H1 (cell line): ENCODE data around the gene BEST1. TPM values are rescaled to one million over a fixed set of nuclear protein-coding genes. Genes with fewer than 3 reads are reported as not detected.

Experiments used
- CTCF ChIA-PET: fragments of 300-600 bp; sonication (Branson Sonifier 250); formaldehyde crosslinking; loops from one replicate; lab custom pipeline; 2021; ENCODE audit not compliant: partially characterized antibody; lab: Charles Lee
- POLR2A ChIA-PET: fragments of 300-600 bp; sonication (Branson Sonifier 250); formaldehyde crosslinking; loops from one replicate; lab custom pipeline; 2021; ENCODE audit warnings: inconsistent platforms; ENCODE audit not compliant: partially characterized antibody; lab: Charles Lee
- DNase-seq, 2 experiments: peaks; one replicate each; pipeline versions ENCODE4 v3.0.0 to v3.0.0-alpha.2; 2010 to 2022; ENCODE audit warnings: low spot score in 2 of 2, low read depth in 1 of 2, mixed read lengths in 1 of 2
- FAIRE-seq: peaks from 2 replicates; lab custom pipeline; 2011; peaks lifted over from hg19 to GRCh38; lab: Jason Lieb, UNC
- H2AFZ ChIP-seq: 2 replicates; pipeline ENCODE4 v1.8.1; 2012; ENCODE audit warnings: low read length, inconsistent platforms
- H2AK5ac ChIP-seq: 2 replicates; pipeline ENCODE4 v1.6.1; 2013; ENCODE audit warnings: low read depth, low read length
- H2BK120ac ChIP-seq: replicated peaks from 2 replicates; pipeline ENCODE3; 2013; ENCODE audit warnings: low read depth, low read length, inconsistent platforms
- H2BK12ac ChIP-seq: 2 replicates; pipeline ENCODE4 v1.6.1; 2013; ENCODE audit warnings: low read depth, low read length
- H2BK15ac ChIP-seq: 2 replicates; pipeline ENCODE4 v1.6.1; 2013; ENCODE audit warnings: low read length
- H2BK20ac ChIP-seq: 2 replicates; pipeline ENCODE4 v1.6.1; 2013; ENCODE audit warnings: low read length
- H2BK5ac ChIP-seq: 2 replicates; pipeline ENCODE4 v1.6.1; 2013; ENCODE audit warnings: low read depth, low read length
- H3K14ac ChIP-seq: 2 replicates; pipeline ENCODE4 v1.6.1; 2013; ENCODE audit warnings: inconsistent platforms; ENCODE audit not compliant: insufficient read length
- H3K18ac ChIP-seq: 2 replicates; pipeline ENCODE4 v1.6.1; 2013; ENCODE audit warnings: low read length; ENCODE audit errors: extremely low read depth
- H3K23ac ChIP-seq: 2 replicates; pipeline ENCODE4 v1.6.1; 2013; ENCODE audit warnings: inconsistent platforms; ENCODE audit not compliant: insufficient read length
- H3K23me2 ChIP-seq: 2 replicates; pipeline ENCODE4 v1.6.1; 2013; ENCODE audit warnings: low read depth, low read length
- H3K27ac ChIP-seq: 2 replicates; pipeline ENCODE4 v1.6.1; 2011; ENCODE audit warnings: low read depth, low read length, inconsistent platforms
- H3K27me3 ChIP-seq, 4 experiments: replicated peaks in 1 of 4; 1 replicate in 1 of 4; 2 replicates in 3 of 4; pipeline versions ENCODE4 v1.6.1 to v1.8.1; 2011 to 2013; ENCODE audit warnings: low read length in 3 of 4, mild to moderate bottlenecking in 3 of 4, inconsistent platforms in 2 of 4, mixed read lengths in 2 of 4, moderate library complexity in 1 of 4; ENCODE audit not compliant: control insufficient read depth in 3 of 4, insufficient read depth in 3 of 4; ENCODE audit errors: extremely low read depth in 1 of 4
- H3K36me3 ChIP-seq, 4 experiments: 2 replicates each; pipeline versions ENCODE4 v1.6.1 to v1.8.1; 2011 to 2013; ENCODE audit warnings: mild to moderate bottlenecking in 4 of 4, low read length in 3 of 4, moderate library complexity in 2 of 4, control low read depth in 1 of 4, inconsistent platforms in 1 of 4; ENCODE audit not compliant: insufficient read depth in 4 of 4, control insufficient read depth in 2 of 4
- H3K4ac ChIP-seq: replicated peaks from 2 replicates; pipeline ENCODE3; 2013; ENCODE audit warnings: low read length, low read depth, mixed read lengths, inconsistent platforms; ENCODE audit not compliant: insufficient read length
- H3K4me1 ChIP-seq, 4 experiments: replicated peaks in 1 of 4; 1 replicate in 1 of 4; 2 replicates in 3 of 4; pipeline versions ENCODE4 v1.6.1 to v1.8.1; 2011 to 2013; ENCODE audit warnings: low read length in 3 of 4, inconsistent platforms in 2 of 4, mixed read lengths in 1 of 4; ENCODE audit not compliant: insufficient read depth in 4 of 4, control insufficient read depth in 3 of 4
- H3K4me2 ChIP-seq, 2 experiments: 2 replicates each; pipeline versions ENCODE4 v1.6.1 to v1.8.1; 2011 to 2013; ENCODE audit warnings: low read depth in 2 of 2, low read length in 2 of 2, control low read depth in 1 of 2, inconsistent platforms in 1 of 2, mild to moderate bottlenecking in 1 of 2; ENCODE audit not compliant: insufficient read depth in 1 of 2
- H3K4me3 ChIP-seq, 4 experiments: fragments of 200-600, 300-600 bp in 1 of 4; sonication (generic), shearing (Covaris generic), sonication (Bioruptor Twin) in 1 of 4; 2 replicates each; pipeline versions ENCODE4 v1.5.1 to v1.8.1; 2011 to 2016; ENCODE audit warnings: low read length in 4 of 4, low read depth in 3 of 4, control low read depth in 2 of 4, inconsistent platforms in 2 of 4, mild to moderate bottlenecking in 2 of 4, mixed read lengths in 1 of 4, moderate library complexity in 1 of 4; ENCODE audit not compliant: insufficient read depth in 2 of 4; ENCODE audit errors: extremely low read depth in 1 of 4
- H3K56ac ChIP-seq: replicated peaks from 2 replicates; pipeline ENCODE3; 2013; ENCODE audit warnings: low read depth, mild to moderate bottlenecking, mixed read lengths, low read length, inconsistent platforms; ENCODE audit not compliant: insufficient read length
- H3K79me1 ChIP-seq: 2 replicates; pipeline ENCODE4 v1.6.1; 2013; ENCODE audit warnings: low read depth, low read length, control low read depth
- H3K79me2 ChIP-seq, 2 experiments: 2 replicates each; pipeline versions ENCODE4 v1.6.1 to v1.8.1; 2012 to 2013; ENCODE audit warnings: low read length in 2 of 2, mild to moderate bottlenecking in 2 of 2, inconsistent platforms in 1 of 2; ENCODE audit not compliant: insufficient read depth in 2 of 2, control insufficient read depth in 1 of 2
- H3K9ac ChIP-seq, 4 experiments: replicated peaks in 1 of 4; 1 replicate in 1 of 4; 2 replicates in 3 of 4; pipeline versions ENCODE4 v1.6.1 to v1.8.1; 2011 to 2013; ENCODE audit warnings: low read depth in 3 of 4, low read length in 3 of 4, control low read depth in 2 of 4, mild to moderate bottlenecking in 2 of 4, moderate library complexity in 2 of 4, inconsistent platforms in 1 of 4; ENCODE audit errors: extremely low read depth in 1 of 4
- H3K9me3 ChIP-seq, 2 experiments: 2 replicates each; pipeline versions ENCODE4 v1.6.1 to v1.8.1; 2012 to 2013; ENCODE audit warnings: mild to moderate bottlenecking in 2 of 2, moderate library complexity in 2 of 2, control low read depth in 1 of 2, inconsistent platforms in 1 of 2, low read depth in 1 of 2, low read length in 1 of 2, mixed read lengths in 1 of 2; ENCODE audit not compliant: insufficient read depth in 2 of 2
- H4K20me1 ChIP-seq, 2 experiments: replicated peaks in 1 of 2; 2 replicates each; pipeline versions ENCODE3 to v1.8.1; 2011 to 2013; ENCODE audit warnings: inconsistent platforms in 2 of 2, low read length in 2 of 2, mild to moderate bottlenecking in 1 of 2; ENCODE audit not compliant: insufficient read depth in 2 of 2, control insufficient read depth in 1 of 2
- H4K5ac ChIP-seq: 2 replicates; pipeline ENCODE4 v1.6.1; 2013; ENCODE audit warnings: low read length, low read depth, mixed read lengths, inconsistent platforms; ENCODE audit not compliant: insufficient read length
- H4K8ac ChIP-seq: 2 replicates; pipeline ENCODE4 v1.8.0; 2013; ENCODE audit warnings: mild to moderate bottlenecking, moderate library complexity, low read length, inconsistent platforms; ENCODE audit not compliant: insufficient read depth; ENCODE audit errors: extremely low read depth
- H4K91ac ChIP-seq: replicated peaks from 2 replicates; pipeline ENCODE3; 2013; ENCODE audit warnings: low read length, mixed read lengths, inconsistent platforms; ENCODE audit not compliant: insufficient read length
- CBX8 ChIP-seq: fragments of 300-800, 300-1000 bp; sonication (generic); IDR thresholded peaks from 2 replicates; pipeline ENCODE4 v1.7.1; 2016; ENCODE audit warnings: low read depth, low read length, borderline replicate concordance
- CTBP2 ChIP-seq: IDR thresholded peaks from 2 replicates; pipeline ENCODE4 v1.7.0; 2011; ENCODE audit warnings: borderline replicate concordance, mild to moderate bottlenecking, moderate library complexity, mixed read lengths, low read length; ENCODE audit not compliant: insufficient read depth, insufficient read length
- E2F6 ChIP-seq: IDR thresholded peaks from 2 replicates; pipeline ENCODE4 v1.6.1; 2012; ENCODE audit warnings: inconsistent platforms
- EZH2 ChIP-seq: fragments of 200-600 bp; sonication (generic); IDR thresholded peaks from 2 replicates; pipeline ENCODE4 v1.7.1; 2012; ENCODE audit warnings: low read depth, mild to moderate bottlenecking, moderate library complexity, low read length, inconsistent platforms; ENCODE audit not compliant: severe bottlenecking
- FOSL1 ChIP-seq: IDR thresholded peaks from 2 replicates; pipeline ENCODE4 v1.6.1; 2011; ENCODE audit warnings: mild to moderate bottlenecking, low read depth, low read length, moderate library complexity; ENCODE audit not compliant: insufficient read depth
- HDAC2 ChIP-seq, 2 experiments: fragments of 300-600 bp in 1 of 2; sonication (generic) in 1 of 2; IDR thresholded peaks; 2 replicates each; pipeline ENCODE4 v1.6.1; 2011 to 2012; ENCODE audit warnings: low read depth in 2 of 2, low read length in 2 of 2, mild to moderate bottlenecking in 2 of 2, moderate library complexity in 2 of 2, borderline replicate concordance in 1 of 2, inconsistent platforms in 1 of 2
- KDM5A ChIP-seq: fragments of 200-600 bp; IDR thresholded peaks from 2 replicates; pipeline ENCODE4 v1.7.1; 2012; ENCODE audit warnings: mild to moderate bottlenecking, low read length, inconsistent platforms, mixed read lengths
- RAD21 ChIP-seq, 2 experiments: IDR thresholded peaks in 1 of 2; conservative IDR thresholded peaks in 1 of 2; 2 replicates each; pipeline ENCODE4 v1.6.1; 2011; ENCODE audit warnings: low read depth in 2 of 2, low read length in 2 of 2, improper control_type of control experiment in 1 of 2, inconsistent platforms in 1 of 2, mild to moderate bottlenecking in 1 of 2, moderate library complexity in 1 of 2
- SAP30 ChIP-seq: fragments of 300-600 bp; sonication (generic); IDR thresholded peaks from 2 replicates; pipeline ENCODE4 v1.7.1; 2012; ENCODE audit warnings: low read length, moderate library complexity, mild to moderate bottlenecking, inconsistent platforms; ENCODE audit not compliant: insufficient read depth, insufficient replicate concordance
- TAF1 ChIP-seq: IDR thresholded peaks from 2 replicates; pipeline ENCODE4 v1.6.1; 2011; ENCODE audit warnings: mild to moderate bottlenecking, low read depth, low read length
- ZNF274 ChIP-seq: IDR thresholded peaks from 2 replicates; pipeline ENCODE4 v1.7.0; 2012; ENCODE audit warnings: low read length, borderline replicate concordance; ENCODE audit errors: extremely low read depth
- WGBS, 2 experiments: shearing (Covaris generic) in 1 of 2; methylation state at CpG; one replicate each; pipeline versions ENCODE4 v1.1.6 to v1.1.7; 2013 to 2015; ENCODE audit warnings: low lambda C conversion rate in 2 of 2, mixed read lengths in 2 of 2, inconsistent platforms in 1 of 2, low coverage in 1 of 2, missing lambda C conversion rate in 1 of 2; ENCODE audit not compliant: insufficient replicate concordance in 2 of 2, insufficient coverage in 1 of 2, insufficient read length in 1 of 2; ENCODE audit errors: extremely low coverage in 1 of 2, missing lambda C conversion rate in 1 of 2; 5-methylcytosine and 5-hydroxymethylcytosine counted together
- polyA plus RNA-seq, 7 experiments: library from polyadenylated mRNA; depleted of rRNA in 3 of 7; stranded (reverse) in 5 of 7; unstranded in 2 of 7; fragments of >200 nt in 5 of 7; fragments of 200-250 nt in 2 of 7; gene quantifications; 1 replicate in 5 of 7; 2 replicates in 1 of 7; 4 replicates in 1 of 7; pipeline versions ENCODE4 v1.2.1 to v1.2.3, GENCODE V29; 2011 to 2013; ENCODE audit warnings: missing spikeins in 2 of 7, mixed read lengths in 2 of 7
- total RNA-seq: library from RNA; stranded (reverse); fragmentation: NEBNext Ultra II Directional; extraction: Animal tissue kit (Norgen Biotek cat#: 25700); gene quantifications from 2 replicates; pipeline ENCODE4 v1.2.1, GENCODE V29; 2021

Gene BEST1
- total and polyA plus RNA-seq, 2 of the 8 experiments (the other 6 are each of a cell fraction or from before 2014, with no cell fraction given) = 0.22 to 0.62 TPM

- no peak overlapping the region for H2BK15ac ChIP-seq
- no peak overlapping the region for H3K14ac ChIP-seq
- H4K5ac ChIP-seq = no peak overlapping the region
- no peak overlapping the region for H3K27ac ChIP-seq
- H2BK20ac ChIP-seq = no peak overlapping the region
- H3K9me3 ChIP-seq = no peaks in the 10 kb centered on the region
- H4K20me1 ChIP-seq = no peaks in the 10 kb centered on the region
- DNase-seq (no peak), FAIRE-seq (no peak)
- no peak overlapping the region for H3K4me3 ChIP-seq
- H4K91ac ChIP-seq = no peak overlapping the region
- no peaks in the 10 kb centered on the region for H3K27me3 ChIP-seq
- no peak overlapping the region for H3K18ac ChIP-seq
- H3K79me1 ChIP-seq = no peaks in the 10 kb centered on the region
- ChIA-PET POLR2A (interaction anchor here (1.1 to 15.5 kb wide), 4 partner anchors 13 to 61 kb away, joined by 5 to 137 read pairs (median 12); partner anchors contain the start of genes BEST1 and FTH1), CTCF (interaction anchor here (1.0 to 17.1 kb wide), 11 partner anchors 6 to 201 kb away, joined by 3 to 225 read pairs (median 4); partner anchors contain the start of gene BEST1)
- no peak overlapping the region for H3K4ac ChIP-seq
- H3K36me3 ChIP-seq = no peaks in the 10 kb centered on the region
- H2BK12ac ChIP-seq = peak overlapping the region; percentile 23; the same call in 1 of the 2 replicates
- H3K23me2 ChIP-seq = no peaks in the 10 kb centered on the region
- 94% methylated on average over 19 of the region's 19 CpGs; no CpG with 5 or more reads in 1 of the 2 experiments for WGBS, 2 experiments
- H3K23ac ChIP-seq = no peak overlapping the region
- no peak overlapping the region for H3K56ac ChIP-seq
- H2AK5ac ChIP-seq = no peak overlapping the region
- H3K9ac ChIP-seq = no peak overlapping the region
- no peak overlapping the region for H2BK120ac ChIP-seq
- H4K8ac ChIP-seq = no peak overlapping the region
- no peak overlapping the region for H3K4me2 ChIP-seq
- 0 out of 2 replicates have a peak overlapping the region, but pooled peaks have one; percentile 16 for H2BK5ac ChIP-seq
- peaks cover 0 to 31% (median 19%) of the 10 kb centered on the region in 4 experiments; a peak in 6 of 7 replicates for H3K4me1 ChIP-seq
- no peaks in the 10 kb centered on the region for H3K79me2 ChIP-seq
- no peak overlapping the region for H2AFZ ChIP-seq
- TF ChIP-seq ZNF274 = no peak
- TF ChIP-seq TAF1 = no peak
- TF ChIP-seq HDAC2 (IDR thresholded peaks at IDR 0.05; ENCODE audit: borderline replicate concordance in 1 of 2, low read depth in 2 of 2, low read length in 2 of 2) = no peak
- TF ChIP-seq CTBP2 = no peak
- TF ChIP-seq RAD21 (IDR thresholded peaks at IDR 0.05 in 1 of 2, conservative IDR thresholded peaks at IDR 0.05 in 1 of 2; ENCODE audit: low read depth in 2 of 2, low read length in 2 of 2) = no peak
- TF ChIP-seq E2F6 = no peak
- no peak for TF ChIP-seq FOSL1
- no peak for TF ChIP-seq CBX8
- TF ChIP-seq KDM5A = no peak
- no peak for TF ChIP-seq EZH2
- TF ChIP-seq SAP30 = no peak
Observed at GRCh38 chr11:61907282-61907681, 42.9 kb upstream of the BEST1 start.
